WTC11 (cell line): ENCODE results near the gene PIGZ.

ENCODE experiments used
- CTCF ChIP-seq: fragments of 200-600 bp; IDR thresholded peaks from 2 replicates; pipeline ENCODE4 v1.8.0; 2022; ENCODE audit warnings: antibody characterized with exemption
- PREB ChIP-seq: sonication (generic); formaldehyde crosslinking; IDR thresholded peaks from 2 replicates; pipeline ENCODE4 v1.8.1; 2022; ENCODE audit warnings: mild to moderate bottlenecking, missing genetic modification reagents, moderate library complexity, borderline replicate concordance
- PRRX2 ChIP-seq: fragments of 250-450 bp; sonication (Bioruptor Pico); IDR thresholded peaks from 2 replicates; pipeline ENCODE4 v1.8.0; 2021; ENCODE audit warnings: mild to moderate bottlenecking
- USF2 ChIP-seq: sonication (generic); formaldehyde crosslinking; IDR thresholded peaks from 2 replicates; pipeline ENCODE4 v1.8.1; 2023; ENCODE audit warnings: mild to moderate bottlenecking, missing genetic modification reagents, moderate library complexity
- ZNF138 ChIP-seq: sonication (generic); formaldehyde crosslinking; conservative IDR thresholded peaks from 2 replicates; pipeline ENCODE4 v1.8.1; 2022; ENCODE audit warnings: mild to moderate bottlenecking, moderate library complexity, missing genetic modification reagents

- TF ChIP-seq CTCF (no peak), PREB (no peak), USF2 (CRISPR knock-in tag) (no peak), ZNF138 (CRISPR knock-in tag) (no peak), PRRX2 (CRISPR knock-in tag) (no peak)
These were observed 25.7 kb downstream of the PIGZ start for GRCh38 chr3:196942915-196943277.
